Spinal cord (tissue), 10 donors: ENCODE measurements around the gene NTRK2. TPM values are rescaled to one million over a fixed set of nuclear protein-coding genes. Genes with fewer than 3 reads are reported as not detected.
A peak's percentile ranks its signal among the peaks of the same experiment; 100 is the strongest.

Experiments
- DNase-seq, 6 donors: peaks; one replicate each; pipeline versions ENCODE4 v3.0.0 to v3.0.0-alpha.2; 2013 to 2015; ENCODE audit warnings: low spot score in 6 of 6, low read depth in 4 of 6
- H3K27ac ChIP-seq: one replicate; pipeline ENCODE4 v1.5.1; 2013; ENCODE audit warnings: low read depth, low read length, control low read depth
- H3K27me3 ChIP-seq: one replicate; pipeline ENCODE4 v1.6.1; 2013; ENCODE audit warnings: low read length; ENCODE audit not compliant: control insufficient read depth, insufficient read depth
- H3K36me3 ChIP-seq: one replicate; pipeline ENCODE4 v1.6.1; 2013; ENCODE audit warnings: low read length; ENCODE audit not compliant: control insufficient read depth, insufficient read depth
- H3K4me1 ChIP-seq: one replicate; pipeline ENCODE4 v1.6.1; 2013; ENCODE audit warnings: low read length; ENCODE audit not compliant: control insufficient read depth, insufficient read depth
- H3K4me3 ChIP-seq: one replicate; pipeline ENCODE4 v1.5.1; 2013; ENCODE audit warnings: low read depth, low read length, control low read depth
- H3K9me3 ChIP-seq: one replicate; pipeline ENCODE4 v1.6.1; 2013; ENCODE audit warnings: low read length; ENCODE audit not compliant: control insufficient read depth, insufficient read depth
- WGBS: methylation state at CpG from one replicate; pipeline ENCODE4 v1.1.5; 2013; ENCODE audit warnings: missing lambda C conversion rate; ENCODE audit not compliant: insufficient coverage; 5-methylcytosine and 5-hydroxymethylcytosine counted together
- polyA plus RNA-seq, 2 donors: library from polyadenylated mRNA; unstranded; fragments of 120-200 nt; gene quantifications; one replicate each; pipeline ENCODE4 v1.2.1, GENCODE V29; 2013; ENCODE audit not compliant: insufficient read length in 2 of 2
- total RNA-seq, 2 donors: library from RNA; depleted of rRNA in 1 of 2; stranded (reverse); fragments of 120-200 nt in 1 of 2; fragments of >200 nt in 1 of 2; gene quantifications; one replicate each; pipeline versions ENCODE4 v1.2.3 to v1.2.4, GENCODE V29; 2013 to 2014
- donor health status: healthy.

The NTRK2 gene
- total and polyA plus RNA-seq, 4 donors: 119 to 185 (median 146) TPM

DNA sequence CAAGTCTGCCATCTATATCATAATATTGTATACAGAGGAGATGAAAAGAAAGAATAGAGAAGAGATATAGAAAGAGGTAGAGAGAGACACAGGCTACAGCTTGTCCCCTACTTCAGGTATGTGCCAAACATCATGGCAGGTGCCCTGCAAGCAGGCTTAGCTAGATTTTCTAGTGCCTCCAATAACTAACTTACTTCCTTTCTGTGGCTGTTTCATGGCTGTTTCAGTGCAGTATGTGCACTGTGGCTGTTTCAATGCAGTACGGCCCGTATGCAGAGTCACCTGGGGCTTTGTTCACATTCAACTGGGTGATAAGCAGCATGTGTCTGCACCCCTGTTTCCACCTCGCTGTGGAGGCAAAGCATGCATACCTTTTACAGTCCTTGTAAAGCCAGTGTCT is 327.2 kb downstream of the NTRK2 start:
- Histone ChIP-seq H3K4me3 (no peak overlapping the region), H3K27ac (peak overlapping the region; percentile 1), H3K27me3 (no peaks in the 10 kb centered on the region), H3K36me3 (no peaks in the 10 kb centered on the region), H3K4me1 (peaks cover 31% of the 10 kb centered on the region), H3K9me3 (peaks cover 10% of the 10 kb centered on the region)
- 85% methylated on average over 3 of the region's 3 CpGs for WGBS
- DNase-seq: no peak

DNA sequence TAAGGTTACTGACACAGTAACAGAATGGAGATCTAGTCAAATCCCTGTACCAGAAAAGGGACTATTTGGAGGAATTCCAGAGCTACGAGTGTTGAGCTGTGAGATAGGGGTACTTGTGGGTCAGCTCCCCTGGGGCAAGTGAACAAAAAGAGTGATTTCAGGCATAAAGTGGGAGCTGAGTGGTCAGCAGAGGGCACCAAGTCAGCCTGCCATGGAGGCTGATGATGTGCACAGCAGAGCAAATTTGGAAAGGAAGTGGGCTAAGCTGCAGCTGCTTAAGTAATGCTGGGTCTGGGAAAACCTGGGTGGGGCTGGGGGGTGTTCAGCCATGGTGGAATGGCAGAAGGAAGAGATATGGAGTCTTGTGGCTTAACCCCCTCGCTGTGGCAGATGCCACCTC is 327.9 kb downstream of the NTRK2 start:
- Histone ChIP-seq H3K36me3 (no peaks in the 10 kb centered on the region), H3K27ac (no peak overlapping the region), H3K4me3 (no peak overlapping the region), H3K27me3 (no peaks in the 10 kb centered on the region), H3K9me3 (peaks cover 10% of the 10 kb centered on the region), H3K4me1 (peaks cover 23% of the 10 kb centered on the region)
- 77% methylated on average over 2 of the region's 2 CpGs for WGBS
- no peak for DNase-seq

GRCh38 chr9:84998639-84999038 is 329.1 kb downstream of the NTRK2 start:
- Histone ChIP-seq H3K4me1 (peaks cover 20% of the 10 kb centered on the region), H3K4me3 (no peak overlapping the region), H3K27me3 (no peaks in the 10 kb centered on the region), H3K27ac (no peak overlapping the region), H3K9me3 (peaks cover 10% of the 10 kb centered on the region), H3K36me3 (no peaks in the 10 kb centered on the region)
- no CpG with 5 or more reads among the region's 2 CpGs for WGBS
- no peak for DNase-seq

- peaks cover 20% of the 10 kb centered on the region for H3K4me1 ChIP-seq
- 87% methylated on average over 3 of the region's 7 CpGs for WGBS
- H3K4me3 ChIP-seq: no peak overlapping the region
- H3K9me3 ChIP-seq: peaks cover 10% of the 10 kb centered on the region
- no peaks in the 10 kb centered on the region for H3K27me3 ChIP-seq
- no peak for DNase-seq
- no peak overlapping the region for H3K27ac ChIP-seq
- H3K36me3 ChIP-seq: no peaks in the 10 kb centered on the region
Observed at GRCh38 chr9:84999788-85000187, 330.3 kb downstream of the NTRK2 start.

DNA sequence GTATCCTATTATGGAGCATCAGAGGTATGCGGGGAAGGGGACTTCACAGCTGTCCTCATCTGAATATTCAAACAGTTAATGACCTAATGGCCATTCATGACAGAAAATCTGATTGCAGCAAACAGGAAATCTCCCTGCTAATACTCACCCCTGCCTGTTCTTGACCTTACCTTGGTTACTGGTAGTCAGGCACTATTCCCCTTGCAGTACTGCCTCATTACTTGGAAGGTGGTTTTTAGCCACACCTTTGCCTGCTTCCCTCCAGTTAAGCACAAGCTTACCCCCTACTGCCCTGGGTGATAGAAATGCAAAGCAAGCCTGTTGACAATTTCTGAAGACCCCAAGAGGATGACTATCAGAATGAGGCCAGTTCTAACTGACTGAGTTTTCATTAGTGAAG is 332.4 kb downstream of the NTRK2 start:
- Histone ChIP-seq H3K27ac (no peak overlapping the region), H3K4me3 (no peak overlapping the region), H3K4me1 (peaks cover 16% of the 10 kb centered on the region), H3K36me3 (no peaks in the 10 kb centered on the region), H3K27me3 (no peaks in the 10 kb centered on the region), H3K9me3 (peaks cover 10% of the 10 kb centered on the region)
- WGBS: no CpG with 5 or more reads among the region's 1 CpG
- DNase-seq: no peak

- H3K9me3 ChIP-seq: peaks cover 8% of the 10 kb centered on the region
- H3K4me3 ChIP-seq: no peak overlapping the region
- DNase-seq: peak in 1 of 6 donors; percentile 59
- no peaks in the 10 kb centered on the region for H3K27me3 ChIP-seq
- no peaks in the 10 kb centered on the region for H3K36me3 ChIP-seq
- H3K27ac ChIP-seq: no peak overlapping the region
- WGBS: no CpG with 5 or more reads among the region's 3 CpGs
- H3K4me1 ChIP-seq: peaks cover 5% of the 10 kb centered on the region
Observed at GRCh38 chr9:85004818-85005413, 335.4 kb downstream of the NTRK2 start.

DNA sequence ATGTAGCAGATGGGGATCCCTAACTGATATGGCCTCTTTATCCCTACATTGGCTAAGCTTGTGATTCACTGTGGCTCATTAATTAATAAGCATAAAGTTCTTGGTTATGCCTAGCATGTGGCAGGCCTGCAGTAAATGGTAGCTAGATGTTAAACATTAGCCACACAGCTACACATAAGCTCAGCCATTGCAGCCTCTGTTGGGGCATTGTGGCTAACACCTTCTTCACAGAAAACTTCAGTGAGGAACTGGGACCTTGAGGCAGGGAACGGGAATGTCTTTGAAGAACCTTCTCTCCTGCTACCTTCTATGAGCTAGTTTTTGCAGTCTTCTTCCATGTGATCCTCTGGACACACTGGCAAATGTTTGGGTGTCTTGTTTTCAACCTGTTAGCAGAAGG is 338.2 kb downstream of the NTRK2 start:
- no CpG with 5 or more reads among the region's 1 CpG for WGBS
- DNase-seq: no peak
- H3K36me3 ChIP-seq: no peaks in the 10 kb centered on the region

DNA sequence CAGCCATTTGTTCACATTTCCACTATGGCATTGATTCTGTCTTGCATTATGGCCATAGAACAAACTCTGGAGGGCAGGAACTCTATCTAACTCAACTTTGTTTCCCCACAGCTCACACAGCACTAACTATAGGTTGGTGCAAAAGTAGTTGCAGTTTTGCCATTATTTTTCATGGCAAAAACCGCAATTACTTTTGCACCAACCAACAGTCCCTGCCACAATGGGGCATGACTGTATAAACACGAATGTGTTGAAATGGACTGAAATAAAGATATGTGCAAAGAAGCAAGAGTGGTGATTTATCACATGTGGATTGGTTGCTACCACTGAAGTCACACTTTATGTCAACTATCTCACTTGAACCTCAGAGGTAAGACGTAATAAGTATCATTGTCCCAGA is 338.7 kb downstream of the NTRK2 start:
- Histone ChIP-seq H3K27ac (no peak overlapping the region), H3K4me1 (peaks cover 5% of the 10 kb centered on the region), H3K4me3 (no peak overlapping the region), H3K36me3 (no peaks in the 10 kb centered on the region), H3K9me3 (no peaks in the 10 kb centered on the region), H3K27me3 (no peaks in the 10 kb centered on the region)
- WGBS: no CpG with 5 or more reads among the region's 3 CpGs
- no peak for DNase-seq

More for the DNA sequence above, 338.2 kb downstream of the NTRK2 start:
- H3K27ac ChIP-seq: no peak overlapping the region
- H3K27me3 ChIP-seq: no peaks in the 10 kb centered on the region
- H3K9me3 ChIP-seq: no peaks in the 10 kb centered on the region
- no peak overlapping the region for H3K4me3 ChIP-seq
- H3K4me1 ChIP-seq: peaks cover 5% of the 10 kb centered on the region

DNA sequence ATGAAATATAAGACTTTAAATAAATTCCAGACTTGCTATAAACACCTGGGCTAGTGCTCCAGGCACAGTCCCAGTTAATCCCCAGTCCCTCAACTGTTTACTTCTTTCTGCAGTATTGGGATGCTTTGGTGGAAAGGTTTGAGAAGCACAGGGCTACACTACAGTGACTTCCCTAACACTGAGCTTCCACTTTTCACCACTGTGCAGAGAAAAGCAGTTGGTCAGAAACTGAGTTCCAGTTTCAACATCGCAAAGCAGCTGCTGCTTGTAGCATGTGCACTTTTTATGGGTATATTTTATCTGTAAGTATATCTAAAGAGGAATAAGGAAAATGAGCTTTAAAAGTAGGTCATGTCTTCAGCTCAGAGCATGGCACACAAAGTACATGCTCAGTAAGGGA is 339.7 kb downstream of the NTRK2 start:
- no peak for DNase-seq
- Histone ChIP-seq H3K9me3 (no peaks in the 10 kb centered on the region), H3K36me3 (no peaks in the 10 kb centered on the region), H3K27me3 (no peaks in the 10 kb centered on the region), H3K27ac (no peak overlapping the region), H3K4me3 (no peak overlapping the region), H3K4me1 (peaks cover 5% of the 10 kb centered on the region)
- 100% methylated on average over 1 of the region's 1 CpG for WGBS

DNA sequence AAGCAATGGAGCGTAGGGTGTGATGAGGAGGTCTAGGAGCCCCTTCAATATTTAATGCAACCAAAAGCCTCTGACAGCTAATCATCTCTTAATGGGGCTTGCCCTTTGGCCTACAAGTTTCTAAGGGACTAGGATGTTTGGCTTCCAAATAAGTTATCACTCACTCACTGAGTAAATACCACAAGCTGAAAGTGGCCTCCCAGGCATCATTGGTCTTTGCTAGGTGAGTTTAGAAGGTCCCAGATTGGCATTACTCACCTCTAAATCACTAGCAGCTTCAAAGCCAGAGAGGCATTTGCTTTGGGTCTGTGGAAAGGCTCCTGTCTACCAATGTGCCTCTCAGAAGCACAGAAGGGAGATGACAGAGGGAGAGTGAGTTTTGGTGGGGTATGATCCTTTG is 344.2 kb downstream of the NTRK2 start:
- Histone ChIP-seq H3K27me3 (no peaks in the 10 kb centered on the region), H3K27ac (no peak overlapping the region), H3K4me3 (no peak overlapping the region), H3K36me3 (no peaks in the 10 kb centered on the region), H3K9me3 (no peaks in the 10 kb centered on the region), H3K4me1 (no peaks in the 10 kb centered on the region)
- WGBS: no CpG with 5 or more reads among the region's 1 CpG
- no peak for DNase-seq
